MM.1S (cell line): ENCODE results near the gene NRXN3.

Experiments used
- DNase-seq: peaks from one replicate; pipeline ENCODE4 v3.0.0-alpha.2; 2015
- H2AFZ ChIP-seq: fragments of 300-600 bp; sonication (generic); 2 replicates; pipeline ENCODE4 v1.6.0; 2016; ENCODE audit warnings: antibody characterized with exemption, low read length
- H3F3A ChIP-seq: fragments of 300-600 bp; sonication (generic); 2 replicates; pipeline ENCODE4 v1.6.1; 2016; ENCODE audit warnings: mild to moderate bottlenecking, antibody characterized with exemption, low read length, moderate library complexity, mixed read lengths; ENCODE audit not compliant: insufficient read depth
- H3K27ac ChIP-seq: fragments of 300-600 bp; sonication (generic); 2 replicates; pipeline ENCODE4 v1.5.1; 2016; ENCODE audit warnings: mild to moderate bottlenecking, low read length
- H3K27me3 ChIP-seq: fragments of 300-600 bp; sonication (generic); replicated peaks from 2 replicates; pipeline ENCODE4 v1.6.0; 2016; ENCODE audit warnings: low read length; ENCODE audit not compliant: insufficient read depth
- H3K36me3 ChIP-seq: fragments of 300-600 bp; sonication (generic); replicated peaks from 2 replicates; pipeline ENCODE4 v1.6.1; 2016; ENCODE audit warnings: mild to moderate bottlenecking, low read length, mixed read lengths; ENCODE audit not compliant: insufficient read depth
- H3K4me1 ChIP-seq: fragments of 300-600 bp; sonication (generic); 2 replicates; pipeline ENCODE4 v1.6.1; 2016; ENCODE audit warnings: low read length, mixed read lengths
- H3K4me2 ChIP-seq: fragments of 300-600 bp; sonication (generic); 2 replicates; pipeline ENCODE4 v1.6.0; 2016; ENCODE audit warnings: low read depth, low read length
- H3K4me3 ChIP-seq: fragments of 300-600 bp; sonication (generic); 2 replicates; pipeline ENCODE4 v1.5.1; 2016; ENCODE audit warnings: low read length, mixed read lengths
- H3K79me2 ChIP-seq: fragments of 300-600 bp; sonication (generic); 2 replicates; pipeline ENCODE4 v1.6.1; 2016; ENCODE audit warnings: mixed run types, low read length, mixed read lengths
- H3K9ac ChIP-seq: fragments of 300-600 bp; sonication (generic); 2 replicates; pipeline ENCODE4 v1.6.1; 2016; ENCODE audit warnings: low read length, mixed read lengths
- H3K9me2 ChIP-seq: fragments of 300-600 bp; sonication (generic); replicated peaks from 2 replicates; pipeline ENCODE4 v1.6.1; 2016; ENCODE audit warnings: mild to moderate bottlenecking, low read length, mixed read lengths; ENCODE audit not compliant: insufficient read depth
- H3K9me3 ChIP-seq: fragments of 300-600 bp; sonication (generic); replicated peaks from 2 replicates; pipeline ENCODE4 v1.6.1; 2016; ENCODE audit warnings: mild to moderate bottlenecking, low read length, mixed read lengths; ENCODE audit not compliant: insufficient read depth
- H4K20me1 ChIP-seq: fragments of 300-600 bp; sonication (generic); 2 replicates; pipeline ENCODE4 v1.6.1; 2016; ENCODE audit warnings: mild to moderate bottlenecking, low read length, moderate library complexity, mixed read lengths; ENCODE audit not compliant: insufficient read depth
- CTCF ChIP-seq: fragments of 300-600 bp; sonication (generic); IDR thresholded peaks from 2 replicates; pipeline ENCODE4 v1.5.1; 2016; ENCODE audit warnings: antibody characterized with exemption, low read length, mixed read lengths
- EZH2 ChIP-seq: fragments of 300-600 bp; sonication (generic); optimal IDR thresholded peaks from 2 replicates; pipeline ENCODE3; 2017; ENCODE audit warnings: low read depth, mild to moderate bottlenecking, antibody characterized with exemption, low read length, mixed read lengths
- EZH2phosphoT487 ChIP-seq: fragments of 300-600 bp; sonication (generic); IDR thresholded peaks from 2 replicates; pipeline ENCODE4 v1.6.1; 2018; ENCODE audit warnings: antibody characterized with exemption, low read length

Gene NRXN3

DNA sequence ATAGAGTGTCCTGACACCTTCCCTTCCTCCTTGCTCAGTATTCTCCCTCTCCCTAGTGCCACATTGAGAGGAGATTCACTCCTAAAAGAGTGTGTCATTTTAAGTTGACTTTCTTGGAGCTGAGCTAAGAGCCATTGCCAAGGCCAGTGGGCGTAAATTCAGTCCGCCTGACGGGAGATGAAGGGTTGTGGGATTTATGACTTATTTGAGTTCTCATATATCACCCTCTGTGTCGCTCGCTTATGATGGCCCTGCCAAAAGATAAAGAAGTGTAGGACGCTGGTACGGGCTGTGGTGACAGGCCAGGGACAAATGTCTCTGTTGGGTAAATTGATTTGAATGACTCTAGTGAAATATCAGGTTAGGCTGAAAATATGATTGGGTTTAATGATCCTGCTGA lies 867.4 kb downstream of the NRXN3 start:
- H3K36me3 ChIP-seq, result no peaks in the 10 kb centered on the region
- H3K27me3 ChIP-seq, result no peaks in the 10 kb centered on the region
- H3K9ac ChIP-seq, result no peak overlapping the region
- no peak overlapping the region for H2AFZ ChIP-seq
- DNase-seq, result no peak
- no peak overlapping the region for H3K4me2 ChIP-seq
- H3K4me1 ChIP-seq, result no peaks in the 10 kb centered on the region
- H3F3A ChIP-seq, result no peaks in the 10 kb centered on the region
- no peaks in the 10 kb centered on the region for H4K20me1 ChIP-seq
- no peaks in the 10 kb centered on the region for H3K79me2 ChIP-seq
- H3K4me3 ChIP-seq, result no peak overlapping the region
- H3K27ac ChIP-seq, result no peak overlapping the region
- no peaks in the 10 kb centered on the region for H3K9me2 ChIP-seq
- no peaks in the 10 kb centered on the region for H3K9me3 ChIP-seq
- TF ChIP-seq EZH2phosphoT487, result no peak
- TF ChIP-seq EZH2, result no peak
- no peak for TF ChIP-seq CTCF

- Histone ChIP-seq H3F3A (no peaks in the 10 kb centered on the region), H4K20me1 (no peaks in the 10 kb centered on the region), H2AFZ (no peak overlapping the region), H3K4me2 (no peak overlapping the region), H3K27ac (no peak overlapping the region), H3K4me3 (no peak overlapping the region), H3K9me3 (no peaks in the 10 kb centered on the region), H3K9me2 (no peaks in the 10 kb centered on the region), H3K79me2 (no peaks in the 10 kb centered on the region), H3K4me1 (no peaks in the 10 kb centered on the region), H3K27me3 (no peaks in the 10 kb centered on the region), H3K9ac (no peak overlapping the region), H3K36me3 (no peaks in the 10 kb centered on the region)
- no peak for DNase-seq
- TF ChIP-seq EZH2phosphoT487, result no peak
- no peak for TF ChIP-seq CTCF
- TF ChIP-seq EZH2, result no peak
These were observed 870.6 kb downstream of the NRXN3 start for GRCh38 chr14:79040790-79041189.

- Histone ChIP-seq H4K20me1 (no peaks in the 10 kb centered on the region), H3K4me1 (no peaks in the 10 kb centered on the region), H3K9me3 (no peaks in the 10 kb centered on the region), H3K27ac (no peak overlapping the region), H3K27me3 (no peaks in the 10 kb centered on the region), H2AFZ (no peak overlapping the region), H3F3A (no peaks in the 10 kb centered on the region), H3K9me2 (no peaks in the 10 kb centered on the region), H3K4me2 (no peak overlapping the region), H3K4me3 (no peak overlapping the region), H3K79me2 (no peaks in the 10 kb centered on the region), H3K9ac (no peak overlapping the region), H3K36me3 (no peaks in the 10 kb centered on the region)
- DNase-seq, result no peak
- TF ChIP-seq CTCF (no peak), EZH2phosphoT487 (no peak), EZH2 (no peak)
These were observed 873.2 kb downstream of the NRXN3 start for GRCh38 chr14:79043194-79043889.
